Activated CD4-positive, alpha-beta T cell treated with anti-CD3 and anti-CD28 coated beads for 1 hour (primary cell): ENCODE results near the gene GLDC.

Experiments used
- DNase-seq: peaks from one replicate; pipeline ENCODE4 v3.0.0-alpha.2; 2020

Gene GLDC

GRCh38 chr9:6489099-6489498 lies 156.4 kb downstream of the GLDC start:
- DNase-seq = no peak

DNA sequence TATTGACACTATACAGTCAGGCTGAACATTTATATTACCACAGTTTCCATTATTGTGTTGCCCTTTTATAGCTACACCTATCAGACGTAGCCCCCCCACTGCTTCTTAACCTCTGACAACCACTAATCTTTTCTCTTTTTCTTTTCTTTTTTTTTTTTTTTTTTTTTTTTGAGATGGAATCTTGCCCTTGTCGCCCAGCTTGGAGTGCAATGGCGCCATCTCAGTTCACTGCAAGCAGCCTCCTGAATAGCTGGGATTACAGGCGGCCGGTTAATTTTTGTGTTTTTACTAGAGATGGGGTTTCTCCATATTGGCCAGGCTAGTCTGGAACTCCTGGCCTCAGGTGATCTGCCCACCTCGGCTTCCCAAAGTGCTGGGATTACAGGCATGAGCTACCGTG lies 157.1 kb downstream of the GLDC start:
- no peak for DNase-seq

DNA sequence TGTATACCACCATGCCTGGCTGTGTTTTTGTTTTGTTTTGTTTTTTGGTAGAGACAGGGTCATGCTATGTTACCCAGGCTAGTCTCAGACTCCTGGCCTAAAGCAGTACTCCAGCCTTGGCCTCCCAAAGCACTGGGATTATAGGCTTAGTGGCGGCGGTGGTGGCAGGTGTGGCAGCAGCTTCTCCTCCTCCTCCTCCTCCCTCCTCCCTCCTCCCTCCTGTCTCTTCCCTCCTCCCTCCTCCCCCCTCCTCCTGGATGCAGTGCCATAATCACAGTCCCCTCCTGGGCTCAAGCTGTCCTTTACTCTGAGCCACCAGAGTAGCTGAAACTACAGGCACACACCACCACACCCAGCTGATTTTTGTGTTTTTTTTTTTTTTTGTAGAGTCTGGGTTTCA lies 161.3 kb downstream of the GLDC start:
- DNase-seq = no peak
